ENCODE measurements around the gene P2RX7.
"Not testable (repeated sequence)": the region's sequence is repeated elsewhere in the genome, so short reads cannot be mapped to it uniquely, and the experiment has no call there.

The P2RX7 gene

DNA sequence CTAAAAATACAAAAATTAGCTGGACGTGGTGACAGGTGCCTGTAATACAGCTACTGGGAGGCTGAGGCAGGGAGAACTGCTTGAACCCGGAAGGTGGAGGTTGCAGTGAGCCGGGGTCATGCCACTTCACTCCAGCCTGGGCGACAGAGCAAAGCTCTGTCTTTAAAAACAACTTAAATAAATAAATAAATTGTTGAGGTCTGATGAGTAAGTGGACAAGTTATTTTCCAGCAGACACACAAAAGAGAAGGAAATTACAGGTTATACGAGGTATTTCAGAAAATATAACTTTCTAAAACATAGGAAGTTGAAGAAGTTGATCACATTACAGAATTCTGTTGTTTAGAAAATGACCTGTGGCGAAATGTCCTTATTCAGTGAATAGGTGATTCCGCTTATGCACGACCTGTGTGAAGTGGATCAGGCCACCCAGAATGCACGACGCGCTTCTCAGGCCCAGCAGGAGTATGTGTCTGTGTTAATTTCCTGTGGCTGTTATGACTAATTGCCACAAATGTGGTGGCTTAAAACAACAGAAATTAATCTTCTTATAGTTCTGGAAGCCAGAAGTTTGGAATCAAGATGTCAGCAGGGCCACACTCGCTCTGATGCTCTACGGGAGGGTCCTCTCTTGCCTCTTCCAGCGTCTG lies 38.1 kb downstream of the P2RX7 start:
- DNase-seq (ENCODE audit: low spot score), result peak; percentile 58

DNA sequence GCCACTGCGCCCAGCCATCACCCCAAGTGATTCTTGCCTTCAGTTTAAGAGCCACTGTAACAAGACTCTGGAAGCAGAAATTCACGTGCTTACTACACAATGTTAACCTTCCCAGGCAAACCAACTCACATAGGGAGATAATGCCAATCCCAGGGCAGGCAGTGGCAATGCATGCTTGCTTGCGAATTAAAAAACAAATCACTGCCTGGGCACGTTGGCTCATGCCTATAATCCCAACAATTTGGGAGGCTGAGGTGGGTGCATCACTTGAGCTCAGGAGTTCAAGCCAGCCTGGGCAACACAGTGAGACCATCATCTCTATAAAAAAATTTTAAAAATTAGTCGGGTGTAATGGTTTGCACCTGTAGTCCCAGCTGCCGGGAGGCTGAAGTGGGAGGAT lies 39.5 kb downstream of the P2RX7 start:
- no peak for DNase-seq (ENCODE audit: low spot score)

DNA sequence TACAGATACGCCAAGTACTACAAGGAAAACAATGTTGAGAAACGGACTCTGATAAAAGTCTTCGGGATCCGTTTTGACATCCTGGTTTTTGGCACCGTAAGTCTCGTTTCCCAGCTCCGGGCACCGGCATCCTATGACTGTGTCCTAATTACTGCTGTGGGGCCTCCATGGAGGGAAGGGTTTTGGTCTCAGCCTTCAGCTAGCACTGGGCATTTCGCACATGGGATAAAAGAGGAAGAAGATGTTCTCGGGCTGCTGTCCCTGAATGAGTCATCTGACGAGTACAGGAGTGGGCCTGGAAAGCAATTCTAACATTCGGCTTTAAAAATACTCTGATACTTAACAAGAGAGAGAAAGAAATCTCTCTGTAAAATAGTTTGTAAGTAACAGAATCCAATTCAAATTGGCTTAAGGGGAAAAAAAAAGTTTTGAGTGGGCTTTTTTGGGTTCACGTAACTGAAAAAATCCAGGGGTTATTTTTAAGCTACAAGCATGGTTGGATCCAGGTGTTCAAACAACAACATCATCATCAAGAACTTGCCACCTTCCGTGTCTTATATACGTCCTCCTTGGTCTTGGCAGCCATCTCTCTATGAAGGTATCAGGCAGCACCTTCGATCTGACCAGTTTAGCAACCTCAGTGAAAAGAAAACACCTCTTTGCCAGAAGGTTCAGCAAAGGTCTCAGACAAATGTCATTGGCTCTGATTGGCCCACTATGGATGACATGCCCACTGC lies 42.9 kb downstream of the P2RX7 start:
- DNase-seq (ENCODE audit: low spot score), result no peak

DNA sequence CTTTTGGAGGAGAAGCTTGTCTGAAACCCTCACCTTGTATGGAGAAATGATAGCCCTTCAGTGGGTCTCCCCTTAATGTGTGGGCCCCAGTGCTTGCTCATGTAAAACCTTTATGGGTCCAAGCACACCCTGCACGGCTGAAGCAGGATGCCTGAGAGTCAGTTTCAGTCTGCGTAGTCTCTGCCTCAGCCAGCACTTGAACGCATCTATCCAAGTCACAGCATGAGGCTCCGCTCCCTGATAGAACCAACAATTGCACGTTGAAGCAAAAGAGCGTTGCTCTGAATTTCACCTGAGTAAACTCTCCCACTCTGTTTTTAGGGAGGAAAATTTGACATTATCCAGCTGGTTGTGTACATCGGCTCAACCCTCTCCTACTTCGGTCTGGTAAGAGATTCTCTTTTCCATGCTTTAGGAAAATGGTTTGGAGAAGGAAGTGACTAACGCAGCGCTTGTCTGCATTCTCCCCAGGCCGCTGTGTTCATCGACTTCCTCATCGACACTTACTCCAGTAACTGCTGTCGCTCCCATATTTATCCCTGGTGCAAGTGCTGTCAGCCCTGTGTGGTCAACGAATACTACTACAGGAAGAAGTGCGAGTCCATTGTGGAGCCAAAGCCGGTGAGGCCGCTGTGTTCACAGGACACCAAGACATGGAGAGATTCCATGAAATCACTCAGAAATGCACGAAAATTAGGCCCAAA lies 44.3 kb downstream of the P2RX7 start:
- DNase-seq (ENCODE audit: low spot score), result no peak

DNA sequence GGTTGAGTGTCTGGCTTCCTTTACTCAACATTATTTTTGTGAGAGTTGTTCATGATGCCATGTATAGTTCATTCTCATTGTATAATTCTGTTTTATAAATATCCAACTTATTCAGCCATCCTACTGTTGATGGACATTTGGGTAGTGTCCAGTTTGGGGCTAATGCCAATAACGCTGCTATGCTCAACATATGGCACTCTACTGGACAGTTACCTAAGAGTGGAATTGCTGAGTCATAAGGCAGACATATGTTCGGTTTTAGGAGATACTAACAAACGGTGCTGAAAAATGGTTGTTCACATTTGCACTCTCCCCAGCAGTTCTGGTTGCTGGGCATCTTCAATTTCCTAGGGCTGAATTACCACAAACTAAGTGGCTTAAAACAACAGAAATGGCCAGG lies 48.5 kb downstream of the P2RX7 start:
- no peak for DNase-seq (ENCODE audit: low spot score)

DNA sequence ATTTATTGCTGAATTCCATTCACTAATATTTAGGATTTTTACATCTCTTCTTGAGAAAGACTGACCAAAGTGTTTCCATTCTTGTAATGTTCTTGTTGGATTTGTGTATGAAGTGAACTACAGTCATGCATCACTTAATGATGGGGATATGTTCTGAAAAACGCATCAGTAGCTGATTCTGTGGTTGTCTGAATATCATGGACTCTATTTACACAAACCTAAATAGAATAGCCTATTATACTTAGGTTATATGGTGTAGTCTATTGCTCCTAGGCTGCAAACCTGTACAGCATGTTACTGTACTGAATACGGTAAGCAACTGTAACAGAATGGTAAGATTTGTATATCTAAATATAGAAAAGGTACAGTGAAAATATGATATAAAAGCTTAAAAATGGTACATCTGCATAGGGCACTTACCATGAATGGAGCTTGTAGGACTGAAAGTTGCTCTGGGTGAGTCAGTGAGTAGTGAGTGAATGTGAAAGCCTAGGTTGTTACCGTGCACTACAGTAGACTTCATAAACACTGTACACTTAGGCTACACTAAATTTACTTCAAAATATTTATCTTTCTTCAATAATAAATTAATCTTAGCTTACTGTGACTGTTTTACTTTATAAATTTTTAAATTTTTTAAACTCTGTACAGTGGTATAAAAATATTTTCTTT lies 49.7 kb downstream of the P2RX7 start:
- DNase-seq (ENCODE audit: low spot score), result no peak

DNA sequence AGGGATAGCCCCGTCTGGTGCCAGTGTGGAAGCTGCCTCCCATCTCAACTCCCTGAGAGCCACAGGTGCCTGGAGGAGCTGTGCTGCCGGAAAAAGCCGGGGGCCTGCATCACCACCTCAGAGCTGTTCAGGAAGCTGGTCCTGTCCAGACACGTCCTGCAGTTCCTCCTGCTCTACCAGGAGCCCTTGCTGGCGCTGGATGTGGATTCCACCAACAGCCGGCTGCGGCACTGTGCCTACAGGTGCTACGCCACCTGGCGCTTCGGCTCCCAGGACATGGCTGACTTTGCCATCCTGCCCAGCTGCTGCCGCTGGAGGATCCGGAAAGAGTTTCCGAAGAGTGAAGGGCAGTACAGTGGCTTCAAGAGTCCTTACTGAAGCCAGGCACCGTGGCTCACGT lies 51.7 kb downstream of the P2RX7 start:
- DNase-seq (ENCODE audit: low spot score), result no peak

DNA sequence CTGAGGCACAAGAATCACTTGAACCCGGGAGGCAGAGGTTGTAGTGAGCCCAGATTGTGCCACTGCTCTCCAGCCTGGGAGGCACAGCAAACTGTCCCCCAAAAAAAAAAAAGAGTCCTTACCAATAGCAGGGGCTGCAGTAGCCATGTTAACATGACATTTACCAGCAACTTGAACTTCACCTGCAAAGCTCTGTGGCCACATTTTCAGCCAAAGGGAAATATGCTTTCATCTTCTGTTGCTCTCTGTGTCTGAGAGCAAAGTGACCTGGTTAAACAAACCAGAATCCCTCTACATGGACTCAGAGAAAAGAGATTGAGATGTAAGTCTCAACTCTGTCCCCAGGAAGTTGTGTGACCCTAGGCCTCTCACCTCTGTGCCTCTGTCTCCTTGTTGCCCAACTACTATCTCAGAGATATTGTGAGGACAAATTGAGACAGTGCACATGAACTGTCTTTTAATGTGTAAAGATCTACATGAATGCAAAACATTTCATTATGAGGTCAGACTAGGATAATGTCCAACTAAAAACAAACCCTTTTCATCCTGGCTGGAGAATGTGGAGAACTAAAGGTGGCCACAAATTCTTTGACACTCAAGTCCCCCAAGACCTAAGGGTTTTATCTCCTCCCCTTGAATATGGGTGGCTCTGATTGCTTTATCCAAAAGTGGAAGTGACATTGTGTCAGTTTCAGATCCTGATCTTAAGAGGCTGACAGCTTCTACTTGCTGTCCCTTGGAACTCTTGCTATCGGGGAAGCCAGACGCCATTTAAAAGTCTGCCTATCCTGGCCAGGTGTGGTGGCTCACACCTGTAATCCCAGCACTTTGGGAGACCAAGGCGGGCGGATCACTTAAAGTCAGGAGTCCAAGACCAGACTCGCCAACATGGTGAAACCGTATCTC lies 52.6 kb downstream of the P2RX7 start:
- no peak for DNase-seq (ENCODE audit: low spot score)

DNA sequence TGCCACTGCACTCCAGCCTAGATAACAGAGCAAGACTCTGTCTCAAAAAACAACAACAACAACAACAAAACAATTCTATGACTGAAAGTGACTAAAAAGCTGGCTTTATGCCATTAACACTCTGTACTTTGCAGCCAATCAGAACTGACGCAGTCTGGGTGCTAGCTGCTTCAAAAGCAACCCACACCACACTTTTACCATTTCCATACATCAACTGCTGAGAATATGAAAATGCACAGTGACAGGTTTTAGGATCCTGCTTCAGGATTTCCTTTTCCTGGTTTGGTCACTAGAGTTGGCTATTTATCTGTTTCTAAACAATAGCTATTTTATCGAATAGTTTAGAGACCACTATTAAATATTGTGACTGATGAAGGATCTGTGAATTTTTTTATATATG lies 54.1 kb downstream of the P2RX7 start:
- DNase-seq (ENCODE audit: low spot score), result peak; percentile 43

DNA sequence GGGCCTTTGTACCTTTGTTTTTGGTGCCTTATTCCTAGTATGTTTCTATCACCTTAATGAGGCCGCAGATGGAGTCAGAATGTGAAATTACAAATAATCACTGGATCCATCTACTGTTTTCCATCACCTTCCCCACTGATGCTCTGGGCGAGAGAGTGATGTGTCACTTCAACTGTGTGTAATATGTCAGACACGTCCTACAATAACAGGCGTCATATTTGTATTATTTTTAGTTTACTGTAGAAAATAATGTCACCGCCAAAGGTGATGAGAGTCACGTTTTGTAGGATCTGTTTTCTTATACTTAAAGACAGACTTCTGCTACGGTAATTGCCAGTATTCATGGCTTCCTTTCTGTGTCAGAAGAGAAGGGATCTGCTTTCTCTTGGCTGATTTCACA lies 54.8 kb downstream of the P2RX7 start:
- peak; percentile 57 for DNase-seq (ENCODE audit: low spot score)

DNA sequence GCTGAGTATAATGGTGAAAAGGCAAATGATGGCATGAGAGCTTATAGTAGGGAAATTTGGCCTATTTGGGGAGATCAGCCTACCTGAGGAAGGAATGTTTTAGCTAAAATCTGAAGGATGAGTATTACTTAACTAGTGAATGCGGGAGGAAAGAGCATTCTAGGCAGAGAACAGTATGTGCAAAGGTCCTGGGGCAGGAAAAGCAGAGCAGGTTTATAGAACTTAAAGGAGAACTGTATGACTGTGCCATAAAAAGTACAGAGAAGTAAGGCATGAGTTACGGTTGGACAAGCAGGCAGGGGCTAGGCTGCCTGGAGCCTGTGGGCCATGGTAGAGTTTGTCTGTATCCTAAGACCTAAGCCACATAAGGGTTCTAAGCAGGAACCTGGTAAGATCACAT lies 55.6 kb downstream of the P2RX7 start:
- DNase-seq (ENCODE audit: low spot score), result no peak

DNA sequence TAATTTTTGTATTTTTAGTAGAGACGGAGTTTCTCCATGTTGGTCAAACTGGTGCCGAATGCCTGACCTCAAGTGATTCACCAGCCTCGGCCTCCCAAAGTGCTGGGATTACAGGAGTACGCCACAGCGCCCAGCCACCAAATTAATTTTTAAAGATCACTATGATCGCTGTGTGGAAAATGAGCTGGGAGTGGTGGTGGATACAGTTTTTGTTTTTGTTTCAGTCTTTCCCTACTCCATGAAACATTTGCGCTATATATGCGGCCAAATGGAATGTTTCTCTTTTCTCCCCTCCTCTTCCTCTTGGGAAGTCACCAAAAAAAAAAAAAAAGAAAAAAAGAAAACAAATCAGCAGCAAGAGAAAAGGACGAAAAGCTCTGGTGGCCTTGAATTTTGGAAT lies 56.5 kb downstream of the P2RX7 start:
- no peak for DNase-seq (ENCODE audit: low spot score)

DNA sequence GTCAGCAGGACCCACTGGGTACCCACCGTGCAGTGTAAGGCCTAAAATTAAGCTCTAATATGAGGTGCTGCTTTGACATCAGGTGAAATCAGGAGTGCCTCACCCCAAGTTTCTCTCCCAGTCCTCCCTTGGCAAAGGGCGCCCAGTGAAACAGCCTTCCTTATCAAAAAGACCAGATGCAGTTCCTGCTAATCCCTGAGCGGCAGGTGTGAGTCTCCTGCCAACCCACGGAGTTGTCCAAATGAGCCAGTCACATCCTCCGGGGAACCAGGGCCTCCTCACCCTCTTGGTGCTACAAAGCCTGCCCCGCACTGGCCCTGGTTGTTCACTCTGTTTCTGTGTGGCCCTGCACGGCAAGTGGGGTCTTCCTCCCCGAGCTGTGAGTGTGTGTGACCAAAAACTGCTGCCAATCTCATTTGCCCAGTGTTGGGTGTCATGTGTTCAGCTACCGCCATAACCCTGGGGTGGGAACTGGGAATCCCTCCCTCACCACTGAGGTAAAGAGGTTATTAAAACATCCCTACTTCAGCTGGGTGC lies 57.0 kb downstream of the P2RX7 start:
- DNase-seq (ENCODE audit: low spot score), result no peak

DNA sequence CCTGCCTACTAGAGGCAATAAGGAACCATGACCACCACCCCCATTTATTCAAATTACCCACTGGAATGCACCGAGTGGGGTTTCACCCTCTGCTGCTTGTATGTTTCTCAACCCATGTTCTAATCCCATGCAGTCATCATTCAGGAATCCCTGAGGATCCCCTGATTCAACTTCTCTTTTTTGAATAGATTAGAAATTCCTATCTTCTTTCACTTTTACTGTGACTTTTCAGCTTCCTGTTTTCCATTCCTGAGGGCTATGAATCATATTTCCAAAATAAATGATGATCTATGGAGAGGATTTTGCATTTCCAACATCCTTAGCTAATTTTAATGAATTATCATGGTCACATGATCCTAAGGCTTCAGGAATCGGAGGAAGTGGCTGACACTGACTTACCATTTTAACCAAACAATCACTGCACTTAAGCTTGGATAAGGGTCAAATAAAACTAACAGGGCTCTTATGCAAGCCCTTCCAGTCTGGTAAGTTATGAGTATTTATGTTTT lies 57.9 kb downstream of the P2RX7 start:
- peak; percentile 81 for DNase-seq (ENCODE audit: low spot score)

DNA sequence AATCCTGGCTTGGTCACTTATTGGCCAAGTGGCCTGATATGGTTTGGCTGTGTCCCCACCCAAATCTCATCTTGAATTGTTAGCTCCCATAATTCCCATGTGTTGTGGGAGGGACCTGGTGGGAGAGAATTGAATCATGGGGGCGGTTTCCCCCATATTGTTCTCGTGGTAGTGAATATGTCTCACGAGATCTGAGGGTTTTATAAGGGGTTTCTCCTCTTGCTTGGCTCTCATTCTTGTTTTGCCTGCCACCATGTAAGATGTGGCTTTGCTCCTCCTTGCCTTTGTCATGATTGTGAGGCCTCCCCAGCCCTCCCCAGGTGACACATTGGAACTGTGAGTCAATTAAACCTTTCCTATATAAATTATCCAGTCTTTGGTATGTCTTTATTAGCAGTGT lies 58.5 kb downstream of the P2RX7 start:
- DNase-seq (ENCODE audit: low spot score), result no peak

DNA sequence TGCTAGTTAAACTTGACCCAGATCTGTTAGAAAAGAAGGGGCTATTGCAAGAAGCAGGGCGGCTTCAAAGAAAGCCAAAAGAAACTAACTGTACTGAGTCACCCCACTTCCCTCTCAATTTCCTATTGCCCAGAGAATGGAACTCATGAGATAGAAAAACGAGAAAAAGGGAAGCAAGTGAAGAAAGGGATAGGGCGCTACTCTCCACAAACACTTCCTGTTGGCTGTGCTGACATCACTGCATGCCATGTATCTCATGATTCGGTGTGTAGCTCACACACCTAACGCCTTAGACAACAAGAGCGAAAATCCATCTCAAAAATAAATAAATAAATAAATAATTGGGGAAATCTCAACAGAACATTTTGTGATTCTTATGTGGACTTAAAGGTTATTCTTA lies 64.2 kb downstream of the P2RX7 start:
- DNase-seq (ENCODE audit: low spot score), result no peak

DNA sequence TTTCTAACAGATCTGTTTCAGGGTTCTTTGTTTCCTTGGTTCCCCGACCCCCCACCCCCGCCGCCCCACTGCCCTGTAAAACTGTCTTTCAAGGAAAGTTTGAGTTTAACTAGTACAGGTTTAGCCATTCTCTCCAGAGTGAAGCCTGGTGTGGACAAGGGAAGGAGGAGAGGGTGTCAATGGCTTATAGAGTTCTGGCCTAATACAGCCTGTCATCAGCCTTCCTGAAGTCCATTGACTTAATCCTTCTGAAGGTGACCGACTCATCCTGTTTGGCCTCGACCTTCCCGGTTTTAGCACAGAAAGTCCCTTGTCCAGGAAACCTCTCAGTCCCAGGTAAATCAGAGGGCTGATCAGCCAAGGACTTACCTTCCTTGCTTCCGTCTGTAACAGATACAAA lies 66.3 kb downstream of the P2RX7 start:
- DNase-seq (ENCODE audit: low spot score), result no peak

DNA sequence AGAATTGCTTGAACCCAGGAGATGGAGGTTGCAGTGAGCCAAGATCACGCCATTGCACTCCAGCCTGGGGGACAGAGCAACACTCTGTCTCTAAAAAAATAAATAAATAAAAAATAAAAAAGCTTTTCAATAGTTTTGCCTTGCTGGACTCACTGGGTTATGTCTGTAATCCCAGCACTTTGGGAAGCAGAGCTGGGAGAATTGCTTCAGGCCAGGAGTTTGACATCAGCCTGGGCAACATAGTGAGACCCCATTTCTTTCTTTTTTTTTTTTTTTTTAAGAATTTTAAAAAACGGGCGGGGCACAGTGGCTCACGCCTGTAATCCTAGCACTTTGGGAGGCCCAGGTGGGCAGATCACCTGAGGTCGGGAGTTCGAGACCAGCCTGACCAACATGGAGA lies 68.5 kb downstream of the P2RX7 start:
- DNase-seq (ENCODE audit: low spot score), result not testable (repeated sequence)

DNA sequence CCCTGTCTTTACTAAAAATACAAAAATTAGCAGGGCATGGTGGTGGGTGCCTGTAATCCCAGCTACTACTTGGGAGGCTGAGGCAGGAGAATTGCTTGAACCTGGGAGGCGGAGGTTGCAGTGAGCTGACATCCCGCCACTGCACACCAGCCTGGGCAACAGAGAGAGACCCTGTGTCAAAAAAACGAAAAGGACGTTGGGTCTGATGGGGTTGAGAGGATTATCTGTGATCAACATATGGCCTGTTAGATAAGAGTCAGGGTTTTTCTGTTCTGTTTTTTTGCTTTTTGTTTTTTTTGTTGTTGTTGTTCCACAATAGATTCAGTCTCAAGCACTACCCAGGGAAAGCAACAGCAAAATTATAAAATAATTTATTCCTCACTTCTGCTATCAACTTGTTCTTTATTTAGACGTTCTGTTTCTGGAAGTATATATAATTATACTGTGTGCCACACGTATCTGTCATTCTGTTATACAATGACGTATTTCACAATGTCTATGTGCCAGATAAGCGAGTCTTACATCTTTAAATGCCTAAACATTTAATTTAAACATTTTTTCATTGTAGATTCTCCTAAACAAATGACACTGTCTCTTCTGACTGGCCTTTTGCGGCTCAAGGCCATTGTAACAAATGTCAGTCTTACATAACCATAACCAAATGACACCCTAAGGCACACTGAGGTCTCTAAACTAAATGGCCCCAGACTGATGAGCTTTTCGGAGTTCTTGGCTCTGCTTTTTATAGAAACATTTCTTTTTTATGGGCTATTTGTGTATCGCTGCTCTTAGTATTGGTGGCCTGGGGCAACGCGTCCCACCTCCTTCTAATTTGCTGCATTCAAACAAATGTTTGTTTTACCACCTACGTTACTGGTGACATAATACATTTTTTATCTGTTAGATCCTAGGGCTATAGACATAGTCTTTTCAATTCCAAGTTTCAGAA lies 70.0 kb downstream of the P2RX7 start:
- no peak for DNase-seq (ENCODE audit: low spot score)

DNA sequence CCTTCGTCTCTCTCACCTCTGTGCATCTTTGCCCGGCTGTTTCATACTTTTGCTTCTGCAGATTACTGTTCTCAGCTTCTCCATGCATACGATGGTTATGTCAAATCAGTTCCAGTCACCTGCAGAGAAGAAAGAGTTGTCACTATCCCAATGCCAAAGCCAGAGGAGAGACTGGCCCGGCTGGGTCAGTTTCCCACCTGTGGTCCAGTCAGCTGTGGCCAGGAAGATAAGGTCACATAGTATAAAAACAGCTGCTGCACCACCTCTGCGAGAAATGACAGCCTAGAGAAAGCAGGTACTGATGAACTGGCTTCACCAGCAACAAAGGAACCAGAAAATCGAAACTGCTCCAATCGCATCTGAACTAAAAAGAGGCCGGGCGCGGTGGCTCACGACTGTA lies 70.8 kb downstream of the P2RX7 start:
- no peak for DNase-seq (ENCODE audit: low spot score)

All from kidney capillary endothelial cell (primary cell).